Measurements from ENCODE around the gene AMY1C.
"Not testable (repeated sequence)": the region's sequence is repeated elsewhere in the genome, so short reads cannot be mapped to it uniquely, and the experiment has no call there.

Gene AMY1C

GRCh38 chr1:103749598-103749997 lies at the start of gene AMY1C:
TSS of gene AMY1C (plus strand) at chr1:103749898. CDS start at chr1:103750470, 572 bp downstream.
- not testable (repeated sequence) for DNase-seq (ENCODE audit: low read depth in 2 of 2)

- not testable (repeated sequence) for DNase-seq (ENCODE audit: low read depth in 2 of 2)
These were observed 49.0 kb upstream of the AMY1C start for GRCh38 chr1:103700669-103701068.

- not testable (repeated sequence) for DNase-seq (ENCODE audit: low read depth in 2 of 2)
These were observed 48.4 kb upstream of the AMY1C start for GRCh38 chr1:103701256-103701655.

GRCh38 chr1:103707670-103708069 lies 42.0 kb upstream of the AMY1C start:
- not testable (repeated sequence) for DNase-seq (ENCODE audit: low read depth in 2 of 2)

GRCh38 chr1:103710381-103710780 lies 39.3 kb upstream of the AMY1C start:
- DNase-seq (ENCODE audit: low read depth in 2 of 2) = not testable (repeated sequence)

- not testable (repeated sequence) for DNase-seq (ENCODE audit: low read depth in 2 of 2)
These were observed 32.3 kb upstream of the AMY1C start for GRCh38 chr1:103717404-103717803.

GRCh38 chr1:103721473-103721872 lies 28.2 kb upstream of the AMY1C start:
- DNase-seq (ENCODE audit: low read depth in 2 of 2) = not testable (repeated sequence)

GRCh38 chr1:103735334-103735733 lies 14.4 kb upstream of the AMY1C start:
- DNase-seq (ENCODE audit: low read depth in 2 of 2) = not testable (repeated sequence)

GRCh38 chr1:103738031-103738430 lies 11.7 kb upstream of the AMY1C start:
- not testable (repeated sequence) for DNase-seq (ENCODE audit: low read depth in 2 of 2)

GRCh38 chr1:103744449-103744848 lies 5.2 kb upstream of the AMY1C start:
- DNase-seq (ENCODE audit: low read depth in 2 of 2) = not testable (repeated sequence)

- DNase-seq (ENCODE audit: low read depth in 2 of 2) = not testable (repeated sequence)
These were observed 4.7 kb upstream of the AMY1C start for GRCh38 chr1:103745040-103745439.

- not testable (repeated sequence) for DNase-seq (ENCODE audit: low read depth in 2 of 2)
These were observed 1.4 kb upstream of the AMY1C start for GRCh38 chr1:103748273-103748672.

GRCh38 chr1:103761896-103762295 lies 12.2 kb downstream of the AMY1C start:
- DNase-seq (ENCODE audit: low read depth in 2 of 2) = no peak

- no peak for DNase-seq (ENCODE audit: low read depth in 2 of 2)
These were observed 30.2 kb downstream of the AMY1C start for GRCh38 chr1:103779932-103780331.

- DNase-seq (ENCODE audit: low read depth in 2 of 2) = no peak
These were observed 34.3 kb downstream of the AMY1C start for GRCh38 chr1:103783944-103784377.

- DNase-seq (ENCODE audit: low read depth in 2 of 2) = no peak
These were observed 38.7 kb downstream of the AMY1C start for GRCh38 chr1:103788377-103788776.

- DNase-seq (ENCODE audit: low read depth in 2 of 2) = no peak
These were observed 40.5 kb downstream of the AMY1C start for GRCh38 chr1:103790172-103790571.
